ENCODE data around the gene ADA. TPM values are rescaled to one million over a fixed set of nuclear protein-coding genes. Genes with fewer than 3 reads are reported as not detected.

Gene ADA
- total and polyA plus RNA-seq, 2 of the 13 experiments (the other 11 are each of a cell fraction or from before 2014, with no cell fraction given): 2.5 to 11.3 TPM

GRCh38 chr20:44651684-44652423, at the start of gene ADA (continued):
- TF ChIP-seq RNF219 (CRISPR knock-in tag; IDR thresholded peaks at IDR 0.05) (no peak), ZBTB7B (CRISPR knock-in tag; IDR thresholded peaks at IDR 0.05) (peak; percentile 40; the same call in 1 of the 2 replicates), KMT2B (CRISPR knock-in tag; IDR thresholded peaks at IDR 0.05) (peak; percentile 56; the same call in 1 of the 2 replicates), SOX13 (IDR thresholded peaks at IDR 0.05) (no peak), SOX13 (CRISPR knock-in tag; conservative IDR thresholded peaks at IDR 0.05 in 1 of 2, IDR thresholded peaks at IDR 0.05 in 1 of 2) (no peak; a peak in 1 of 4 replicates), TERF1 (CRISPR knock-in tag; IDR thresholded peaks at IDR 0.05) (no peak), ZNF10 (CRISPR knock-in tag; IDR thresholded peaks at IDR 0.05; ENCODE audit: borderline replicate concordance, low read depth) (no peak), RORA (CRISPR knock-in tag; IDR thresholded peaks at IDR 0.05) (no peak; the same call in 1 of the 2 replicates), HNRNPL (IDR thresholded peaks at IDR 0.05; ENCODE audit: low read depth, low read length) (no peak), ZNF557 (CRISPR knock-in tag; IDR thresholded peaks at IDR 0.05) (0 out of 2 replicates have a peak, but pooled peaks have one; percentile 23), NCOA1 (CRISPR knock-in tag; IDR thresholded peaks at IDR 0.05) (no peak), UBTF (CRISPR knock-in tag; IDR thresholded peaks at IDR 0.05) (peak; percentile 83; the same call in 1 of the 2 replicates), ZNF343 (CRISPR knock-in tag; IDR thresholded peaks at IDR 0.05) (0 out of 2 replicates have a peak, but pooled peaks have one; percentile 25), ZNF407 (CRISPR knock-in tag; IDR thresholded peaks at IDR 0.05; ENCODE audit: not compliant biosample characterization) (peak; percentile 45)

All from HepG2 (cell line).